HCT116 (cell line): ENCODE measurements around the gene PRPF6. TPM values are rescaled to one million over a fixed set of nuclear protein-coding genes. Genes with fewer than 3 reads are reported as not detected.

Experiments
- ATAC-seq: fragments of 200-7000 bp; cut with Tn5 transposase; 2 replicates; pipeline ENCODE4 v1.9.1; 2020; ENCODE audit warnings: mild to moderate bottlenecking, moderate library complexity
- BruUV-seq: library from RNA; stranded (reverse); fragments of 400-500 nt; replicated peaks from 2 replicates; lab custom pipeline; 2021; lab: Mats Ljungman, UMichigan
- CTCF ChIA-PET: fragments of 300-600 bp; sonication (Branson Sonifier 250); formaldehyde crosslinking; loops from one replicate; lab custom pipeline; 2021; ENCODE audit warnings: antibody characterized with exemption; lab: Charles Lee
- POLR2A ChIA-PET: fragments of 300-600, 350-600 bp; sonication (Branson Sonifier 250); formaldehyde crosslinking; loops from one replicate; lab custom pipeline; 2021; ENCODE audit warnings: antibody characterized with exemption; lab: Charles Lee
- RAD21 ChIA-PET, 2 experiments: fragments of 300-600 bp; sonication (Branson Sonifier 250); formaldehyde crosslinking; loops; one replicate each; lab custom pipeline; 2023; ENCODE audit warnings: low total read pairs in 2 of 2; ENCODE audit not compliant: uncharacterized antibody in 2 of 2, unreplicated experiment in 2 of 2, low non-redundant PET in 1 of 2; lab: Charles Lee
- DNase-seq: peaks from one replicate; pipeline ENCODE4 v3.0.0-alpha.2; 2010; ENCODE audit warnings: low read depth, low spot score
- H2AFZ ChIP-seq: fragments of 200-600 bp; shearing (Covaris generic), sonication (generic); 2 replicates; pipeline ENCODE4 v1.6.1; 2017; ENCODE audit warnings: low read depth, mixed run types, mixed read lengths, antibody characterized with exemption, low read length; ENCODE audit not compliant: poor library complexity, severe bottlenecking
- H3K27ac ChIP-seq: 2 replicates; pipeline ENCODE4 v1.5.1; 2012; ENCODE audit warnings: low read depth, low read length
- H3K27me3 ChIP-seq: fragments of 200-600 bp; sonication (generic); 2 replicates; pipeline ENCODE4 v1.6.1; 2016; ENCODE audit warnings: mixed run types, low read length, mixed read lengths; ENCODE audit not compliant: insufficient read depth
- H3K36me3 ChIP-seq, 2 experiments: fragments of 200-500 bp in 1 of 2; fragments of 200-600 bp in 1 of 2; sonication (Bioruptor generic) in 1 of 2; sonication (generic) in 1 of 2; 2 replicates each; pipeline versions ENCODE4 v1.5.1 to v1.6.1; 2014 to 2016; ENCODE audit warnings: low read length in 2 of 2, inconsistent platforms in 1 of 2, mixed read lengths in 1 of 2, mixed run types in 1 of 2; ENCODE audit not compliant: insufficient read depth in 2 of 2, control insufficient read depth in 1 of 2
- H3K4me1 ChIP-seq, 2 experiments: fragments of 200-600 bp in 1 of 2; sonication (generic) in 1 of 2; 2 replicates each; pipeline versions ENCODE4 v1.5.1 to v1.6.1; 2012 to 2017; ENCODE audit warnings: low read length in 2 of 2, inconsistent platforms in 1 of 2, mild to moderate bottlenecking in 1 of 2, mixed read lengths in 1 of 2, mixed run types in 1 of 2, moderate library complexity in 1 of 2; ENCODE audit not compliant: insufficient read depth in 2 of 2, control insufficient read depth in 1 of 2
- H3K4me2 ChIP-seq: fragments of 200-600 bp; sonication (generic); 2 replicates; pipeline ENCODE4 v1.6.1; 2017; ENCODE audit warnings: mixed run types, low read length, mixed read lengths
- H3K4me3 ChIP-seq, 2 experiments: fragments of 200-600 bp in 1 of 2; sonication (generic) in 1 of 2; replicated peaks in 1 of 2; 2 replicates each; pipeline ENCODE4 v1.5.1; 2011 to 2016; ENCODE audit warnings: low read length in 2 of 2, control low read depth in 1 of 2, low read depth in 1 of 2, mild to moderate bottlenecking in 1 of 2, mixed read lengths in 1 of 2, mixed run types in 1 of 2
- H3K79me2 ChIP-seq: fragments of 200-600 bp; sonication (generic); 2 replicates; pipeline ENCODE4 v1.6.1; 2017; ENCODE audit warnings: mild to moderate bottlenecking, mixed run types, low read length, moderate library complexity, mixed read lengths; ENCODE audit not compliant: insufficient read depth
- H3K9ac ChIP-seq: fragments of 200-600 bp; sonication (generic); 2 replicates; pipeline ENCODE4 v1.6.1; 2016; ENCODE audit warnings: low read length, mixed read lengths
- H3K9me2 ChIP-seq: fragments of 200-600 bp; sonication (generic), shearing (Covaris generic); 2 replicates; pipeline ENCODE4 v1.6.1; 2017; ENCODE audit warnings: mixed run types, mild to moderate bottlenecking, moderate library complexity; ENCODE audit not compliant: insufficient read depth
- H3K9me3 ChIP-seq, 2 experiments: fragments of 200-500 bp in 1 of 2; fragments of 200-600 bp in 1 of 2; sonication (Bioruptor generic) in 1 of 2; sonication (generic) in 1 of 2; 2 replicates each; pipeline ENCODE4 v1.6.1; 2014 to 2017; ENCODE audit warnings: low read length in 2 of 2, mixed read lengths in 2 of 2, inconsistent platforms in 1 of 2, low read depth in 1 of 2, mild to moderate bottlenecking in 1 of 2, mixed run types in 1 of 2, moderate library complexity in 1 of 2; ENCODE audit not compliant: control insufficient read depth in 1 of 2, insufficient read depth in 1 of 2
- H4K20me1 ChIP-seq: fragments of 200-600 bp; sonication (generic), shearing (Covaris generic); 2 replicates; pipeline ENCODE4 v1.6.1; 2017; ENCODE audit warnings: mixed run types, mild to moderate bottlenecking, moderate library complexity; ENCODE audit not compliant: insufficient read depth
- EGR1 ChIP-seq: IDR thresholded peaks from 2 replicates; pipeline ENCODE4 v1.6.1; 2012; ENCODE audit warnings: low read depth
- EZH2 ChIP-seq: fragments of 200-600 bp; sonication (generic); IDR thresholded peaks from 2 replicates; pipeline ENCODE4 v1.6.1; 2017; ENCODE audit warnings: antibody characterized with exemption, mixed run types
- JUND ChIP-seq: IDR thresholded peaks from 2 replicates; pipeline ENCODE4 v1.6.1; 2012
- POLR2A ChIP-seq: IDR thresholded peaks from 2 replicates; pipeline ENCODE4 v1.7.0; 2011; ENCODE audit warnings: borderline replicate concordance; ENCODE audit not compliant: insufficient read depth, insufficient read length; ENCODE audit errors: extremely low read depth
- POLR2AphosphoS5 ChIP-seq: IDR thresholded peaks from 2 replicates; pipeline ENCODE4 v1.6.1; 2011; ENCODE audit warnings: mild to moderate bottlenecking, low read depth, low read length, moderate library complexity
- intact Hi-C: fragments of 100-400 bp; cut with micrococcal nuclease; formaldehyde crosslinking; loops from 2 replicates; pipeline ENCODE4 v1.10.0; 2022
- total RNA-seq: library from RNA; stranded (reverse); gene quantifications from one replicate; pipeline ENCODE4 v1.2.1, GENCODE V29; 2021; ENCODE audit not compliant: unreplicated experiment
- TF ChIP-seq, protein P1 (sequence below): IDR thresholded peaks from 2 replicates; pipeline ENCODE4 v1.6.1; 2012
- TF ChIP-seq, protein P2 (sequence below), 3 experiments: fragments of 200-600 bp in 1 of 3; sonication (generic) in 1 of 3; IDR thresholded peaks in 2 of 3; conservative IDR thresholded peaks in 1 of 3; 2 replicates each; pipeline ENCODE4 v1.5.1; 2012 to 2017; ENCODE audit warnings: low read depth in 2 of 3, low read length in 2 of 3, antibody characterized with exemption in 1 of 3, borderline replicate concordance in 1 of 3, control low read depth in 1 of 3, mild to moderate bottlenecking in 1 of 3, mixed read lengths in 1 of 3, mixed run types in 1 of 3, moderate library complexity in 1 of 3; ENCODE audit not compliant: insufficient read depth in 1 of 3

Gene PRPF6
- total RNA-seq, 1 experiment from 2014 or later: 74.9 TPM

DNA sequence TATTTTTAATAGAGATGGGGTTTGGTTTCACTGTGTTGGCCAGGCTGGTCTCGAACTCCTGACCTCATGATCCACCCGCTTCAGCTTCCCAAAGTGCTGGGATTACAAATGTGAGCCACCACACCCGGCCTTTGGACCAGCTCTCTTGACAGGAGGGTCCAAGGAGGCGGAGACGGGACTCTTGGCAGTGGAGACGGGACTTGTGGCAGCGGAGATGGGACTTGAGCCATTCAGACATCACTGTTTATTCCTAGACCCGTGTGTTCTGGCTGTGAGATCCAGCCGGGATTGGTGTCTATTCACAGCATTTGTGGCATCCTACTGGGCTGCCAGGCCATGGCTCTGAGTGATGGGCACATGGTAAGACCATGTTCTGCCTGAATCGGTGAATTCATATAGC, 25.6 kb downstream of the PRPF6 start:
- peaks cover 35 to 53% of the 10 kb centered on the region in 2 experiments for H3K36me3 ChIP-seq
- H3K4me3 ChIP-seq: no peak overlapping the region
- no peak for DNase-seq
- CTCF ChIA-PET: no interaction called here
- no peak overlapping the region for H3K4me2 ChIP-seq
- no peak overlapping the region for H2AFZ ChIP-seq
- ATAC-seq: no peak
- RAD21 ChIA-PET: no interaction called here
- no peaks in the 10 kb centered on the region for H3K4me1 ChIP-seq
- BruUV-seq: no TSS peak
- no peaks in the 10 kb centered on the region for H4K20me1 ChIP-seq
- H3K9ac ChIP-seq: no peak overlapping the region
- TF ChIP-seq JUND: no peak
- TF ChIP-seq EZH2: no peak
- H3K79me2 ChIP-seq: peaks cover 45% of the 10 kb centered on the region
- no peaks in the 10 kb centered on the region for H3K9me2 ChIP-seq
- intact Hi-C loops: no loop called here
- POLR2A ChIA-PET: no interaction called here
- peaks cover 3 to 7% of the 10 kb centered on the region in 2 experiments; a peak in 2 of 4 replicates for H3K9me3 ChIP-seq
- no peaks in the 10 kb centered on the region for H3K27me3 ChIP-seq
- no peak overlapping the region for H3K27ac ChIP-seq

DNA sequence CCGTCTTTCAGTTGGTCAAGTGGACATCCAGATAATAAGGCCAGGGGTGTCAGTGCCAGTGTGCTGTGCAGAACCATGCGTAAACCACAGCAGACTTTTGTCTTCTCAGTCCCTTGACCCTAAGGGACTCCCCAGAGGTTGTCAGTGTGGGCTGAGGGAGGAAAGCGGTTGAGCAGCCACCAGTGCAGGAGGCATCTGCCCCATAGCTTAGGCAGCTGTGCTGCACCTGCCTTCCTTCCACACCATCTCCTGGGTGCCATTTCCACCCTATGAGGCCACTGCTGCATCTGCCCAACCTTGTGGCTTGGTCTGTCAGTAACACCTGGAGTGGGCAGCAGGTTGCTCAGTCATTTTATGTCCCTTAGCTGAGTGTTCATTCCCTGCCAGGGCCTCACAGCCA, 26.0 kb downstream of the PRPF6 start:
- TF ChIP-seq POLR2A (no peak), EGR1 (no peak), POLR2AphosphoS5 (no peak)
- TF ChIP-seq, protein P1, sequence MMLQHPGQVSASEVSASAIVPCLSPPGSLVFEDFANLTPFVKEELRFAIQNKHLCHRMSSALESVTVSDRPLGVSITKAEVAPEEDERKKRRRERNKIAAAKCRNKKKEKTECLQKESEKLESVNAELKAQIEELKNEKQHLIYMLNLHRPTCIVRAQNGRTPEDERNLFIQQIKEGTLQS: no peak
- TF ChIP-seq, protein P2, sequence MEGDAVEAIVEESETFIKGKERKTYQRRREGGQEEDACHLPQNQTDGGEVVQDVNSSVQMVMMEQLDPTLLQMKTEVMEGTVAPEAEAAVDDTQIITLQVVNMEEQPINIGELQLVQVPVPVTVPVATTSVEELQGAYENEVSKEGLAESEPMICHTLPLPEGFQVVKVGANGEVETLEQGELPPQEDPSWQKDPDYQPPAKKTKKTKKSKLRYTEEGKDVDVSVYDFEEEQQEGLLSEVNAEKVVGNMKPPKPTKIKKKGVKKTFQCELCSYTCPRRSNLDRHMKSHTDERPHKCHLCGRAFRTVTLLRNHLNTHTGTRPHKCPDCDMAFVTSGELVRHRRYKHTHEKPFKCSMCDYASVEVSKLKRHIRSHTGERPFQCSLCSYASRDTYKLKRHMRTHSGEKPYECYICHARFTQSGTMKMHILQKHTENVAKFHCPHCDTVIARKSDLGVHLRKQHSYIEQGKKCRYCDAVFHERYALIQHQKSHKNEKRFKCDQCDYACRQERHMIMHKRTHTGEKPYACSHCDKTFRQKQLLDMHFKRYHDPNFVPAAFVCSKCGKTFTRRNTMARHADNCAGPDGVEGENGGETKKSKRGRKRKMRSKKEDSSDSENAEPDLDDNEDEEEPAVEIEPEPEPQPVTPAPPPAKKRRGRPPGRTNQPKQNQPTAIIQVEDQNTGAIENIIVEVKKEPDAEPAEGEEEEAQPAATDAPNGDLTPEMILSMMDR (IDR thresholded peaks at IDR 0.05 in 2 of 3, conservative IDR thresholded peaks at IDR 0.05 in 1 of 3; ENCODE audit: borderline replicate concordance in 1 of 3, insufficient read depth in 1 of 3, low read depth in 2 of 3, low read length in 2 of 3): no peak
- Histone ChIP-seq H3K4me2 (no peak overlapping the region), H3K27ac (no peak overlapping the region), H4K20me1 (no peaks in the 10 kb centered on the region), H3K27me3 (no peaks in the 10 kb centered on the region), H3K9ac (no peak overlapping the region), H2AFZ (no peak overlapping the region), H3K4me1 (no peaks in the 10 kb centered on the region), H3K36me3 (peaks cover 33 to 52% of the 10 kb centered on the region in 2 experiments), H3K4me3 (no peak overlapping the region), H3K9me2 (no peaks in the 10 kb centered on the region), H3K79me2 (peaks cover 45% of the 10 kb centered on the region), H3K9me3 (peaks cover 3 to 7% of the 10 kb centered on the region in 2 experiments; a peak in 2 of 4 replicates)
- POLR2A ChIA-PET: no interaction called here
- intact Hi-C loops: no loop called here
- no TSS peak for BruUV-seq
- DNase-seq (no peak), ATAC-seq (no peak)
- RAD21 ChIA-PET: no interaction called here
- CTCF ChIA-PET: no interaction called here
